GM12892 (cell line): ENCODE data around the gene IFT27.

Source experiments
- POLR2A ChIP-seq: IDR thresholded peaks from 2 replicates; pipeline ENCODE4 v1.6.1; 2011; ENCODE audit warnings: low read depth, low read length, control low read depth
- TAF1 ChIP-seq: IDR thresholded peaks from 2 replicates; pipeline ENCODE4 v1.6.1; 2011; ENCODE audit warnings: low read depth, mild to moderate bottlenecking, control low read depth, low read length, borderline replicate concordance

- no peak for TF ChIP-seq POLR2A
- no peak for TF ChIP-seq TAF1
Observed at GRCh38 chr22:36714110-36714509, 61.8 kb downstream of the IFT27 start.
